Activated CD4-positive, alpha-beta T cell treated with anti-CD3 and anti-CD28 coated beads, Interleukin-2, amount 50 U/mL, for 48 hours (primary cell): ENCODE data around the gene CTBP1.

Experiments
- DNase-seq, 2 experiments: peaks; one replicate each; pipeline ENCODE4 v3.0.0-alpha.2; 2020

Gene CTBP1

GRCh38 chr4:1194010-1194900 is 54.7 kb downstream of the CTBP1 start:
- peak in 1 of 2 experiments; percentile 1 for DNase-seq

GRCh38 chr4:1193206-1194009 is 55.5 kb downstream of the CTBP1 start:
- peak in 1 of 2 experiments; percentile 2 for DNase-seq

GRCh38 chr4:1192493-1193205 is 56.3 kb downstream of the CTBP1 start:
- peak in 1 of 2 experiments; percentile 2 for DNase-seq

- no peak for DNase-seq
These were observed 56.8 kb downstream of the CTBP1 start for GRCh38 chr4:1192091-1192492.

GRCh38 chr4:1191621-1192020 is 57.3 kb downstream of the CTBP1 start:
- DNase-seq = peak in 1 of 2 experiments; percentile 2

GRCh38 chr4:1187182-1187581 is 61.7 kb downstream of the CTBP1 start:
- DNase-seq = peak in 1 of 2 experiments; percentile 26

GRCh38 chr4:1183985-1184773 is 64.8 kb downstream of the CTBP1 start:
- DNase-seq = no peak

GRCh38 chr4:1182313-1182712 is 66.6 kb downstream of the CTBP1 start:
- no peak for DNase-seq

GRCh38 chr4:1180663-1181062 is 68.3 kb downstream of the CTBP1 start:
- no peak for DNase-seq

- DNase-seq = no peak
These were observed 69.0 kb downstream of the CTBP1 start for GRCh38 chr4:1179976-1180375.

GRCh38 chr4:1179089-1179441 is 69.9 kb downstream of the CTBP1 start:
- DNase-seq = no peak

GRCh38 chr4:1178300-1179088 is 70.4 kb downstream of the CTBP1 start:
- no peak for DNase-seq

GRCh38 chr4:1177274-1178141 is 71.4 kb downstream of the CTBP1 start:
- DNase-seq = no peak

- no peak for DNase-seq
These were observed 72.3 kb downstream of the CTBP1 start for GRCh38 chr4:1176398-1177273.

GRCh38 chr4:1175635-1176229 is 73.2 kb downstream of the CTBP1 start:
- DNase-seq = no peak

GRCh38 chr4:1174941-1175634 is 73.8 kb downstream of the CTBP1 start:
- DNase-seq = no peak

GRCh38 chr4:1172971-1173757 is 75.8 kb downstream of the CTBP1 start:
- DNase-seq = no peak
